Suprapubic skin (tissue), 4 donors: ENCODE data around the gene LMX1A. TPM values are rescaled to one million over a fixed set of nuclear protein-coding genes. Genes with fewer than 3 reads are reported as not detected.

Experiments used
- DNase-seq, 2 donors: peaks; one replicate each; pipeline ENCODE4 v3.0.0-alpha.2; 2019; ENCODE audit warnings: low spot score in 2 of 2
- H3K27ac ChIP-seq: fragments of 200-600 bp; sonication (generic); one replicate; pipeline ENCODE4 v1.5.1; 2019
- H3K27me3 ChIP-seq: fragments of 200-600 bp; sonication (generic); one replicate; pipeline ENCODE4 v1.5.1; 2019
- H3K36me3 ChIP-seq: fragments of 200-600 bp; sonication (generic); one replicate; pipeline ENCODE4 v1.5.1; 2019
- H3K4me1 ChIP-seq: fragments of 200-600 bp; sonication (generic); one replicate; pipeline ENCODE4 v1.5.1; 2019
- H3K4me3 ChIP-seq: fragments of 200-600 bp; sonication (generic); one replicate; pipeline ENCODE4 v1.5.1; 2019; ENCODE audit warnings: mild to moderate bottlenecking
- H3K9me3 ChIP-seq: fragments of 200-600 bp; sonication (generic); one replicate; pipeline ENCODE4 v1.5.1; 2019
- CTCF ChIP-seq, 2 donors: fragments of 200-600 bp in 1 of 2; fragments of 450-650 bp in 1 of 2; sonication (generic) in 1 of 2; IDR thresholded peaks; one replicate each; pipeline ENCODE4 v1.5.1; 2016 to 2019; ENCODE audit warnings: antibody characterized with exemption in 2 of 2, mild to moderate bottlenecking in 1 of 2, moderate library complexity in 1 of 2
- EP300 ChIP-seq: sonication (generic); formaldehyde crosslinking; IDR thresholded peaks from one replicate; pipeline ENCODE4 v1.6.1; 2017; ENCODE audit warnings: antibody characterized with exemption
- POLR2A ChIP-seq, 2 donors: fragments of 450-650 bp; IDR thresholded peaks; one replicate each; pipeline ENCODE4 v1.6.1; 2017; ENCODE audit warnings: antibody characterized with exemption in 2 of 2, mild to moderate bottlenecking in 2 of 2, moderate library complexity in 2 of 2
- POLR2AphosphoS5 ChIP-seq, 3 donors: sonication (generic); formaldehyde crosslinking; IDR thresholded peaks; one replicate each; pipeline ENCODE4 v1.6.1; 2017; ENCODE audit warnings: antibody characterized with exemption in 3 of 3
- WGBS: methylation state at CpG from one replicate; pipeline ENCODE4 v1.1.5; 2018; 5-methylcytosine and 5-hydroxymethylcytosine counted together
- total RNA-seq, 4 donors: library from RNA; depleted of rRNA; stranded (reverse); fragments of >200 nt; gene quantifications; one replicate each; pipeline ENCODE4 v1.1.0, GENCODE V29; 2016

The LMX1A gene
- total RNA-seq, 4 donors from 2014 or later, result 0.44 TPM; not detected in 3

GRCh38 chr1:165152727-165153126 is 203.8 kb downstream of the LMX1A start:
- no peak overlapping the region for H3K4me3 ChIP-seq
- TF ChIP-seq POLR2A (IDR thresholded peaks at IDR 0.05), result no peak
- TF ChIP-seq CTCF (IDR thresholded peaks at IDR 0.05), result no peak
- TF ChIP-seq EP300, result no peak
- TF ChIP-seq POLR2AphosphoS5 (IDR thresholded peaks at IDR 0.05), result no peak
- H3K27ac ChIP-seq, result no peak overlapping the region
- DNase-seq, result no peak
- H3K36me3 ChIP-seq, result no peaks in the 10 kb centered on the region
- peaks cover 6% of the 10 kb centered on the region for H3K27me3 ChIP-seq
- no peaks in the 10 kb centered on the region for H3K9me3 ChIP-seq
- H3K4me1 ChIP-seq, result no peaks in the 10 kb centered on the region
- WGBS, result 25% methylated on average over 3 of the region's 3 CpGs

GRCh38 chr1:165152109-165152508 is 204.4 kb downstream of the LMX1A start:
- WGBS, result 81% methylated on average over 5 of the region's 5 CpGs
- TF ChIP-seq POLR2A (IDR thresholded peaks at IDR 0.05), result no peak
- no peak for TF ChIP-seq POLR2AphosphoS5 (IDR thresholded peaks at IDR 0.05)
- no peak for TF ChIP-seq EP300
- no peak for TF ChIP-seq CTCF (IDR thresholded peaks at IDR 0.05)
- H3K36me3 ChIP-seq, result no peaks in the 10 kb centered on the region

More at GRCh38 chr1:165152109-165152508, 204.4 kb downstream of the LMX1A start:
- no peak overlapping the region for H3K27ac ChIP-seq
- no peaks in the 10 kb centered on the region for H3K4me1 ChIP-seq
- no peaks in the 10 kb centered on the region for H3K9me3 ChIP-seq
- H3K27me3 ChIP-seq, result peaks cover under 1% of the 10 kb centered on the region
- DNase-seq, result no peak
- no peak overlapping the region for H3K4me3 ChIP-seq

Other genes starting within 250 kb of the LMX1A start
- gene RXRG, start 88.4 kb upstream of the LMX1A start, total RNA-seq, result 1 to 10 TPM in 2 of 4 donors, under 1 TPM in 2; 0.72 to 1.8 (median 1.3) TPM
- gene LRRC52, start 187.3 kb upstream of the LMX1A start, total RNA-seq, result not detected